Hematopoietic multipotent progenitor cell (in vitro differentiated cells): ENCODE data around the gene P2RY10. TPM values are rescaled to one million over a fixed set of nuclear protein-coding genes. Genes with fewer than 3 reads are reported as not detected.

ENCODE experiments used
- total RNA-seq: library from RNA; depleted of rRNA; stranded (reverse); fragments of >200 nt; gene quantifications from one replicate; pipeline ENCODE4 v1.2.3, GENCODE V29; 2012

P2RY10 gene
- total RNA-seq, 1 donor, result 2.7 TPM

Other genes starting within 250 kb of the P2RY10 start
- 0.27 TPM for gene LPAR4, start 197.7 kb upstream of the P2RY10 start, total RNA-seq
- 22.4 TPM for gene GPR174, start 199.3 kb downstream of the P2RY10 start, total RNA-seq